C4-2B (cell line): ENCODE data around the gene GALNT16.

Experiments
- CTCF ChIP-seq: fragments of 450-650 bp; conservative IDR thresholded peaks from 2 replicates; pipeline ENCODE4 v1.5.1; 2017; ENCODE audit warnings: mild to moderate bottlenecking
- ZFX ChIP-seq: fragments of 450-650 bp; IDR thresholded peaks from 2 replicates; pipeline ENCODE4 v1.6.1; 2017

GRCh38 chr14:69328765-69329164 is 68.8 kb downstream of the GALNT16 start:
- no peak for TF ChIP-seq CTCF
- TF ChIP-seq ZFX = no peak
